ENCODE data around the gene KIAA1217. TPM values are rescaled to one million over a fixed set of nuclear protein-coding genes. Genes with fewer than 3 reads are reported as not detected.

The KIAA1217 gene
- total RNA-seq, 1 donor from 2014 or later = 4.6 TPM

GRCh38 chr10:24569828-24570657 lies 361.1 kb downstream of the KIAA1217 start:
- intact Hi-C loops (cut with micrococcal nuclease) = no loop called here

- intact Hi-C loops (cut with micrococcal nuclease) = no loop called here
Observed at GRCh38 chr10:24570658-24571426, 361.9 kb downstream of the KIAA1217 start.

GRCh38 chr10:24571870-24572450 lies 363.0 kb downstream of the KIAA1217 start:
- intact Hi-C loops (cut with micrococcal nuclease) = no loop called here

DNA sequence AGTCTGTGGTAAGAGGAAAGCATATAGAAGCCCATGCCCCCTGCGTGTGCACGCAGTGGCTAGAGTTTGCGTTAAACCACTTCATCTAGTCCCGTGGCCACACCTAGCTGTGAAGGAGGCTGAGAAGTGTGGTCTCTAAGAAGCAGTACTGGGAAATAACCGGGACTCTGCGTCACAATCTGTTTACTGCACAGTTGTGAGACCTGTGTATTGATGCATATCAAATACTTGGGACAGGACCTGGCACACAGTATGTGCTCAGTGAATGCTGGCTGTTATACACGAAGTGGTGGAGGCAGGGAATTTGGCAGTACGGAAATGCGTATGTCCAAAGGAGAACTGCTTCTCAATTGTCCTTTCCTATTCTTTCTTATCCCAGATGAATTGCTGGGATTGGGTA lies 365.2 kb downstream of the KIAA1217 start:
- intact Hi-C loops (cut with micrococcal nuclease) = no loop called here

DNA sequence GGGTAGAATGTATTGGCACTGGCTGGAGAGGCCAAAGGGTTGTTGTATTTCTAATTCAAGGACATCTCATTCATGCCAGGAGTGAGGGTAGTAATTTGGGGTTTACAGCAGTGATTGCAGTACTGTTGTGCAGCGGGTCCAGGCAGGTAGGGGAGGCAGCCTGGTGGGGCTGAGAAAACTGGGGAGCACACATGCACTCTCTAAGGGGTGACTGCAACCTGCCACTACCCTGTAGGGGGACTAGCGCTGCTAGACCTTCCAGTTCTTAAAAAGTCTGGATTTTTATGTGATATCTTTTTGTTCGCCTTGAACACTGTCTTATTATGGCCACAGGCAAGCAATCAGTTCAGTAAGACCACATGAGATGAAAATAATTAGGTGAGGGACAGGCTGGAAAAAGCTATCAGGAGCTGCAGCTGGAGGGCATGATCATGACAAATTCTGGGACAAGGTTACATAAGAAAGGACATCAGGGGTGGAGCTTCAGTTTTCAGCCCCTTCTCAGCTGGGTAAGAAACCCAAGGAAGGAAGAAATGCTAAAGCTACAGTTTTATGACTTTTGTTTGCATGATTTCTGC lies 365.7 kb downstream of the KIAA1217 start:
- intact Hi-C loops (cut with micrococcal nuclease) = no loop called here

DNA sequence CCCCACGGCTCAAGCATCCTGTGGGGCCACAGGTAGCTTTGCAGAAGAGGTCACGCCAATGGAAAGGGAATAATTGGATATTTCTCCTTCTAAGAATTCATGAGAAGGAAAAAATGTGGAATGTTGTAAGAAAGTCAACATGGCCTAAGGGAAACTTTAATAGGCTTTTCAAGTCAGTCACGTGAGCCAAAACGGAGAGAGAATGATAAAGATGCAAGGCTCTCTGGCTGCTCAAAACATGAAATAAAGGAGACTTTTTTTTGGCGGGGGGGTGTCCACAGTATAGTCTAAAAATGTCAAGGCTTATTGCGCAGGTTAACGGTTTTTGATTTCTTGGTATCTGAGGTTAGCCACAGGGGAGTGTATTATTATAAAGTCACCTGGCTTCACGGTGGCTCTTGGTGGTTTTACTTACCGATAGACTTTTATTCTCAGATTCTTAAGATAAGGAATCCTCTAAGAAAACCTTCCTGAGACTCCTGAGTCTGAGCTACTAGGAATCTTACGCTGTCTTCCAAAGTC lies 366.6 kb downstream of the KIAA1217 start:
- intact Hi-C loops (cut with micrococcal nuclease) = no loop called here

- intact Hi-C loops (cut with micrococcal nuclease) = no loop called here
Observed at GRCh38 chr10:24579448-24579847, 370.5 kb downstream of the KIAA1217 start.

DNA sequence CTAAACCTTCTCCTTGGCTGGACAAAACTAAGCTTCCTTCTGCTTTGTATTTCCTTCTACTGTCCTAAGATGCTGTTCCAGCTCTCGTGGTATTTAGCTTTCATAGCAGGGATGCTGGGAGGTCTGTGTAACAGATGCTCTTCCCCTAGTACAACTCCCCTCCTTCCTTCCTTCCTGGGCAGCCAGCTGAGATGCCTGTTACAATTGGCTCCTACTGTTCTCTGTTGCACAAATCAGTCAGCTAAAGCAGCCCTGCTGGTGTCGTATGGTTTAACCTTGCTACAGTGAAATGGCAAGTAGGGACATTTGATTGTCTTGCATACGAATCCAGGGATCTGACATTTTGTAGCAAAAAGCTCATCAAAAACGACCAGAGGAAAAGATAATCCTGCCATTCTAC lies 371.0 kb downstream of the KIAA1217 start:
- intact Hi-C loops (cut with micrococcal nuclease) = no loop called here

GRCh38 chr10:24589265-24589664 lies 380.3 kb downstream of the KIAA1217 start:
- intact Hi-C loops (cut with micrococcal nuclease) = no loop called here

DNA sequence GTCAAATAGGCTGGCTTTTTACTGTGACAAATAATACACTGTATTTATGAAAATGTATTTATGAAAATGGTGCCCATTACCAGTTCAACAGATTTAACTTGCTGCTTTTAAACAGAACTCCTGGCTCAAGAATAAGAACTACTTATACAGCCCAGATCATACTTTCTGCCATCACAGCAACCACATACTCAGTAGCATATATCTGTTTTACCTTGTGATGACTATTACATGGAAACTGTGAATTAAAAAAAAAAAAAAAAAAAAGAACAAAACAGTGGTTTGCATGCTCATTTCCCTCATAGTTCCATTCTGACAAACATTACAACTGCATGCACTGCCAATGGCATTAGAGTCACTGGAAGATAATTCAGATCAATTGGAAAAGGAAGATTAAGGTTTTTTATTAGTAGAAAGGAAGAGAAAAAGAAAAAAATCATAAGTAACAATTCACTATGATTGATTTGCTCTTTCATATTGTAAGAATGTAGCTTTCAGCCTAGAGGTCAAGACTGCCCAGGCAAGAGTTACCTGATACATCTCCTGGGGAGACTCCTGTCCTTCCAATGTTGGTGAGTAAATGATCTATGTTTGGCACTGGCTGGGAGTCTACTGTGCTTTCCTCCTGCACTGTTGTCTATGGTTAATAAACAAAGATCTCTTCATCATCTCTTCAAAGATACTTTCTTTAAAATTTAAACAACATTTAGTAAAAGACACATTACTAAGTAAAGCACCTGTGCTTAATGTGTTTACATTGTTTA lies 381.9 kb downstream of the KIAA1217 start:
- intact Hi-C loops (cut with micrococcal nuclease) = no loop called here

- intact Hi-C loops (cut with micrococcal nuclease) = no loop called here
Observed at GRCh38 chr10:24596217-24596930, 387.4 kb downstream of the KIAA1217 start.

DNA sequence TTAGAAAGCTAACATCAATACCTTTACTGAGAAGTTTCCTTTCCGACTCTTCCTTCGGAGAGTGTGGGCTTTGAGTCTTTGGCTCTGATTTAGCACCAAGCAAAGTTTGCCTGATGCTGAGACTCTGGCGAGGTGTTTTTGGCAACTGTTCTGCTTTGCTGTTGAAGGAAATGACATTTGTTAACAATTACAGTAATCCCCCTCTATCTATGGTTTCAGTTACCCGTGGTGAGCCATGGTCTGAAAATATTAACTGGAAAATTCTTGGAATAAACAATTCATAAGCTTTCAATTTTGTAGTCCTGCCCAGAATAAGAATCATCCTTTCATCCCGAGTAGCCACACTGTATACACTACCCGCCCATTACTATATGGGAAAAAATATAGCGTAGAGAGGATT lies 388.5 kb downstream of the KIAA1217 start:
- intact Hi-C loops (cut with micrococcal nuclease) = no loop called here

Measured in T-helper 1 cell treated with Interleukin-12 subunit alpha and Interleukin-12 subunit beta and Interleukin-4 antibody, amounts not matched to agents 30 ng/mL and 1 ng/mL, for 36 hours (primary cell).